H1 (cell line): Measurements from ENCODE around the gene GARNL3. TPM values are rescaled to one million over a fixed set of nuclear protein-coding genes. Genes with fewer than 3 reads are reported as not detected.

Source experiments
- CTCF ChIA-PET: fragments of 300-600 bp; sonication (Branson Sonifier 250); formaldehyde crosslinking; loops from one replicate; lab custom pipeline; 2021; ENCODE audit not compliant: partially characterized antibody; lab: Charles Lee
- POLR2A ChIA-PET: fragments of 300-600 bp; sonication (Branson Sonifier 250); formaldehyde crosslinking; loops from one replicate; lab custom pipeline; 2021; ENCODE audit warnings: inconsistent platforms; ENCODE audit not compliant: partially characterized antibody; lab: Charles Lee
- DNase-seq, 2 experiments: peaks; one replicate each; pipeline versions ENCODE4 v3.0.0 to v3.0.0-alpha.2; 2010 to 2022; ENCODE audit warnings: low spot score in 2 of 2, low read depth in 1 of 2, mixed read lengths in 1 of 2
- FAIRE-seq: peaks from 2 replicates; lab custom pipeline; 2011; peaks lifted over from hg19 to GRCh38; lab: Jason Lieb, UNC
- H2AFZ ChIP-seq: 2 replicates; pipeline ENCODE4 v1.8.1; 2012; ENCODE audit warnings: low read length, inconsistent platforms
- H2AK5ac ChIP-seq: 2 replicates; pipeline ENCODE4 v1.6.1; 2013; ENCODE audit warnings: low read depth, low read length
- H2BK120ac ChIP-seq: replicated peaks from 2 replicates; pipeline ENCODE3; 2013; ENCODE audit warnings: low read depth, low read length, inconsistent platforms
- H2BK12ac ChIP-seq: 2 replicates; pipeline ENCODE4 v1.6.1; 2013; ENCODE audit warnings: low read depth, low read length
- H2BK15ac ChIP-seq: 2 replicates; pipeline ENCODE4 v1.6.1; 2013; ENCODE audit warnings: low read length
- H2BK20ac ChIP-seq: 2 replicates; pipeline ENCODE4 v1.6.1; 2013; ENCODE audit warnings: low read length
- H2BK5ac ChIP-seq: 2 replicates; pipeline ENCODE4 v1.6.1; 2013; ENCODE audit warnings: low read depth, low read length
- H3K14ac ChIP-seq: 2 replicates; pipeline ENCODE4 v1.6.1; 2013; ENCODE audit warnings: inconsistent platforms; ENCODE audit not compliant: insufficient read length
- H3K18ac ChIP-seq: 2 replicates; pipeline ENCODE4 v1.6.1; 2013; ENCODE audit warnings: low read length; ENCODE audit errors: extremely low read depth
- H3K23ac ChIP-seq: 2 replicates; pipeline ENCODE4 v1.6.1; 2013; ENCODE audit warnings: inconsistent platforms; ENCODE audit not compliant: insufficient read length
- H3K23me2 ChIP-seq: 2 replicates; pipeline ENCODE4 v1.6.1; 2013; ENCODE audit warnings: low read depth, low read length
- H3K27ac ChIP-seq: 2 replicates; pipeline ENCODE4 v1.6.1; 2011; ENCODE audit warnings: low read depth, low read length, inconsistent platforms
- H3K27me3 ChIP-seq, 4 experiments: replicated peaks in 1 of 4; 1 replicate in 1 of 4; 2 replicates in 3 of 4; pipeline versions ENCODE4 v1.6.1 to v1.8.1; 2011 to 2013; ENCODE audit warnings: low read length in 3 of 4, mild to moderate bottlenecking in 3 of 4, inconsistent platforms in 2 of 4, mixed read lengths in 2 of 4, moderate library complexity in 1 of 4; ENCODE audit not compliant: control insufficient read depth in 3 of 4, insufficient read depth in 3 of 4; ENCODE audit errors: extremely low read depth in 1 of 4
- H3K36me3 ChIP-seq, 4 experiments: 2 replicates each; pipeline versions ENCODE4 v1.6.1 to v1.8.1; 2011 to 2013; ENCODE audit warnings: mild to moderate bottlenecking in 4 of 4, low read length in 3 of 4, moderate library complexity in 2 of 4, control low read depth in 1 of 4, inconsistent platforms in 1 of 4; ENCODE audit not compliant: insufficient read depth in 4 of 4, control insufficient read depth in 2 of 4
- H3K4ac ChIP-seq: replicated peaks from 2 replicates; pipeline ENCODE3; 2013; ENCODE audit warnings: low read length, low read depth, mixed read lengths, inconsistent platforms; ENCODE audit not compliant: insufficient read length
- H3K4me1 ChIP-seq, 4 experiments: replicated peaks in 1 of 4; 1 replicate in 1 of 4; 2 replicates in 3 of 4; pipeline versions ENCODE4 v1.6.1 to v1.8.1; 2011 to 2013; ENCODE audit warnings: low read length in 3 of 4, inconsistent platforms in 2 of 4, mixed read lengths in 1 of 4; ENCODE audit not compliant: insufficient read depth in 4 of 4, control insufficient read depth in 3 of 4
- H3K4me2 ChIP-seq, 2 experiments: 2 replicates each; pipeline versions ENCODE4 v1.6.1 to v1.8.1; 2011 to 2013; ENCODE audit warnings: low read depth in 2 of 2, low read length in 2 of 2, control low read depth in 1 of 2, inconsistent platforms in 1 of 2, mild to moderate bottlenecking in 1 of 2; ENCODE audit not compliant: insufficient read depth in 1 of 2
- H3K4me3 ChIP-seq, 4 experiments: fragments of 200-600, 300-600 bp in 1 of 4; sonication (generic), shearing (Covaris generic), sonication (Bioruptor Twin) in 1 of 4; 2 replicates each; pipeline versions ENCODE4 v1.5.1 to v1.8.1; 2011 to 2016; ENCODE audit warnings: low read length in 4 of 4, low read depth in 3 of 4, control low read depth in 2 of 4, inconsistent platforms in 2 of 4, mild to moderate bottlenecking in 2 of 4, mixed read lengths in 1 of 4, moderate library complexity in 1 of 4; ENCODE audit not compliant: insufficient read depth in 2 of 4; ENCODE audit errors: extremely low read depth in 1 of 4
- H3K56ac ChIP-seq: replicated peaks from 2 replicates; pipeline ENCODE3; 2013; ENCODE audit warnings: low read depth, mild to moderate bottlenecking, mixed read lengths, low read length, inconsistent platforms; ENCODE audit not compliant: insufficient read length
- H3K79me1 ChIP-seq: 2 replicates; pipeline ENCODE4 v1.6.1; 2013; ENCODE audit warnings: low read depth, low read length, control low read depth
- H3K79me2 ChIP-seq, 2 experiments: 2 replicates each; pipeline versions ENCODE4 v1.6.1 to v1.8.1; 2012 to 2013; ENCODE audit warnings: low read length in 2 of 2, mild to moderate bottlenecking in 2 of 2, inconsistent platforms in 1 of 2; ENCODE audit not compliant: insufficient read depth in 2 of 2, control insufficient read depth in 1 of 2
- H3K9ac ChIP-seq, 4 experiments: replicated peaks in 1 of 4; 1 replicate in 1 of 4; 2 replicates in 3 of 4; pipeline versions ENCODE4 v1.6.1 to v1.8.1; 2011 to 2013; ENCODE audit warnings: low read depth in 3 of 4, low read length in 3 of 4, control low read depth in 2 of 4, mild to moderate bottlenecking in 2 of 4, moderate library complexity in 2 of 4, inconsistent platforms in 1 of 4; ENCODE audit errors: extremely low read depth in 1 of 4
- H3K9me3 ChIP-seq, 2 experiments: 2 replicates each; pipeline versions ENCODE4 v1.6.1 to v1.8.1; 2012 to 2013; ENCODE audit warnings: mild to moderate bottlenecking in 2 of 2, moderate library complexity in 2 of 2, control low read depth in 1 of 2, inconsistent platforms in 1 of 2, low read depth in 1 of 2, low read length in 1 of 2, mixed read lengths in 1 of 2; ENCODE audit not compliant: insufficient read depth in 2 of 2
- H4K20me1 ChIP-seq, 2 experiments: replicated peaks in 1 of 2; 2 replicates each; pipeline versions ENCODE3 to v1.8.1; 2011 to 2013; ENCODE audit warnings: inconsistent platforms in 2 of 2, low read length in 2 of 2, mild to moderate bottlenecking in 1 of 2; ENCODE audit not compliant: insufficient read depth in 2 of 2, control insufficient read depth in 1 of 2
- H4K5ac ChIP-seq: 2 replicates; pipeline ENCODE4 v1.6.1; 2013; ENCODE audit warnings: low read length, low read depth, mixed read lengths, inconsistent platforms; ENCODE audit not compliant: insufficient read length
- H4K8ac ChIP-seq: 2 replicates; pipeline ENCODE4 v1.8.0; 2013; ENCODE audit warnings: mild to moderate bottlenecking, moderate library complexity, low read length, inconsistent platforms; ENCODE audit not compliant: insufficient read depth; ENCODE audit errors: extremely low read depth
- H4K91ac ChIP-seq: replicated peaks from 2 replicates; pipeline ENCODE3; 2013; ENCODE audit warnings: low read length, mixed read lengths, inconsistent platforms; ENCODE audit not compliant: insufficient read length
- KDM5A ChIP-seq: fragments of 200-600 bp; IDR thresholded peaks from 2 replicates; pipeline ENCODE4 v1.7.1; 2012; ENCODE audit warnings: mild to moderate bottlenecking, low read length, inconsistent platforms, mixed read lengths
- WGBS, 2 experiments: shearing (Covaris generic) in 1 of 2; methylation state at CpG; one replicate each; pipeline versions ENCODE4 v1.1.6 to v1.1.7; 2013 to 2015; ENCODE audit warnings: low lambda C conversion rate in 2 of 2, mixed read lengths in 2 of 2, inconsistent platforms in 1 of 2, low coverage in 1 of 2, missing lambda C conversion rate in 1 of 2; ENCODE audit not compliant: insufficient replicate concordance in 2 of 2, insufficient coverage in 1 of 2, insufficient read length in 1 of 2; ENCODE audit errors: extremely low coverage in 1 of 2, missing lambda C conversion rate in 1 of 2; 5-methylcytosine and 5-hydroxymethylcytosine counted together
- polyA plus RNA-seq, 7 experiments: library from polyadenylated mRNA; depleted of rRNA in 3 of 7; stranded (reverse) in 5 of 7; unstranded in 2 of 7; fragments of >200 nt in 5 of 7; fragments of 200-250 nt in 2 of 7; gene quantifications; 1 replicate in 5 of 7; 2 replicates in 1 of 7; 4 replicates in 1 of 7; pipeline versions ENCODE4 v1.2.1 to v1.2.3, GENCODE V29; 2011 to 2013; ENCODE audit warnings: missing spikeins in 2 of 7, mixed read lengths in 2 of 7
- total RNA-seq: library from RNA; stranded (reverse); fragmentation: NEBNext Ultra II Directional; extraction: Animal tissue kit (Norgen Biotek cat#: 25700); gene quantifications from 2 replicates; pipeline ENCODE4 v1.2.1, GENCODE V29; 2021
- TF ChIP-seq, protein P1 (sequence below): IDR thresholded peaks from 2 replicates; pipeline ENCODE4 v1.6.1; 2012; ENCODE audit warnings: inconsistent platforms

GARNL3 gene
- total and polyA plus RNA-seq, 2 of the 8 experiments (the other 6 are each of a cell fraction or from before 2014, with no cell fraction given) = 6.5 to 18.3 TPM

GRCh38 chr9:127241354-127241753, 23.2 kb upstream of the GARNL3 start:
- H3K27ac ChIP-seq = no peak overlapping the region
- H4K8ac ChIP-seq = no peak overlapping the region
- H3K56ac ChIP-seq = no peak overlapping the region
- H3K27me3 ChIP-seq = no peaks in the 10 kb centered on the region
- H3K36me3 ChIP-seq = peaks cover 0 to 6% (median 0%) of the 10 kb centered on the region in 4 experiments; a peak in 3 of 8 replicates
- DNase-seq = no peak
- H2BK20ac ChIP-seq = 0 out of 2 replicates have a peak overlapping the region, but pooled peaks have one; percentile 36
- H2AFZ ChIP-seq = no peak overlapping the region
- no peak overlapping the region for H2BK12ac ChIP-seq
- H2BK120ac ChIP-seq = no peak overlapping the region
- H3K79me2 ChIP-seq = no peaks in the 10 kb centered on the region; a peak in 1 of 4 replicates
- H3K4me2 ChIP-seq = peak overlapping the region in 1 of 2 experiments; percentile 44; a peak in 1 of 4 replicates
- TF ChIP-seq, protein P1, sequence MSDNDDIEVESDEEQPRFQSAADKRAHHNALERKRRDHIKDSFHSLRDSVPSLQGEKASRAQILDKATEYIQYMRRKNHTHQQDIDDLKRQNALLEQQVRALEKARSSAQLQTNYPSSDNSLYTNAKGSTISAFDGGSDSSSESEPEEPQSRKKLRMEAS = 0 out of 2 replicates have a peak, but pooled peaks have one; percentile 19
- TF ChIP-seq KDM5A = no peak
- TF ChIP-seq, all 59 proteins: peak for 1
- peak overlapping the region; percentile 9; the same call in 1 of the 2 replicates for H3K18ac ChIP-seq
- no peaks in the 10 kb centered on the region for H3K79me1 ChIP-seq
- no peak overlapping the region for H4K5ac ChIP-seq
- H4K20me1 ChIP-seq = no peaks in the 10 kb centered on the region
- H3K4me1 ChIP-seq = peaks cover 5 to 15% (median 11%) of the 10 kb centered on the region in 4 experiments; a peak in 5 of 7 replicates
- no peaks in the 10 kb centered on the region for H3K9me3 ChIP-seq
- no peak overlapping the region for H3K14ac ChIP-seq
- no peak overlapping the region for H3K4me3 ChIP-seq
- 87% methylated on average over 2 of the region's 2 CpGs; no CpG with 5 or more reads in 1 of the 2 experiments for WGBS, 2 experiments
- H4K91ac ChIP-seq = no peak overlapping the region
- no peak overlapping the region for H2AK5ac ChIP-seq
- H3K9ac ChIP-seq = no peak overlapping the region
- POLR2A ChIA-PET = interaction anchor here (1.3 kb wide), 1 partner anchor 15 kb away, joined by 3 read pairs; no protein-coding TSS in a partner anchor
- no peak overlapping the region for H3K23ac ChIP-seq
- peaks cover 2% of the 10 kb centered on the region; the same call in 1 of the 2 replicates for H3K23me2 ChIP-seq
- CTCF ChIA-PET = no interaction called here
- 0 out of 2 replicates have a peak overlapping the region, but pooled peaks have one; percentile 0 for H2BK5ac ChIP-seq
- H2BK15ac ChIP-seq = no peak overlapping the region
- FAIRE-seq = no peak
- no peak overlapping the region for H3K4ac ChIP-seq
